ENCODE data around the gene ADGRA1. TPM values are rescaled to one million over a fixed set of nuclear protein-coding genes. Genes with fewer than 3 reads are reported as not detected.

ADGRA1 gene
- total and polyA plus RNA-seq, 2 donors (not counting 3 experiments of a cell fraction or from before 2014, with no cell fraction given): not detected

DNA sequence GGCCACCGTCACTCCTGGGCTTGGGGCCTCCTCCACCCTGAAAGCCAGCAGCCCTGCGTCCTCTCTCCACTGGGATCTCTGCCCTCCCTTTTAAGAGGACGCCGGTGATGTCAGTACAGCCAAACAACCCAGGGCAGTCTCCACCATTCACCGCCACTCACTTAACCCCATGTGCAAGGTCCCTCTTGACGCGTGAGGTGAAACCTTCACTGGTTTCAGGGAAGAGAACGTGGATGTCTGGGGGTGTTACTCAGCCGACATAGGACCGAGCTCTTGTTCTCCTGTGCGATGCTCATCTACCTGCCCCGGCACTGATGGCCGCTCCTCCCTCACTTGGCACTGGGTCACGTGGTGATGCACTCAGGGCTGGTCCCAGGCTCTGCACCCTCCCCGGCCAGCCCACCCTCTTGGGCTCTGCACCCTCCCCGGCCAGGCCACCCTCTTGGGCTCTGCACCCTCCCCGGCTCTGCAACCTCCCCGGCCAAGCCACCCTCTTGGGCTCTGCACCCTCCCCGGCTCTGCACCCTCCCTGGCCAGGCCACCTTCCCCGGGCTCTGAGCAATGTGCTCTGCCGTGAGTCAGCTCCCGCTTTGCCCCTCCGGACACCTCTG lies 36.1 kb downstream of the ADGRA1 start:
- no peaks in the 10 kb centered on the region for H3K27me3 ChIP-seq (ENCODE audit: control insufficient read depth in 2 of 2, insufficient read depth in 2 of 2, low read length in 2 of 2)
- no peaks in the 10 kb centered on the region for H3K79me2 ChIP-seq (ENCODE audit: control insufficient read depth, insufficient read depth, low read length)
- H3K4me1 ChIP-seq (ENCODE audit: control insufficient read depth, extremely low read depth, insufficient read depth, low read length): no peaks in the 10 kb centered on the region
- no peak overlapping the region for H3K27ac ChIP-seq (ENCODE audit: insufficient read depth, low read depth, low read length)
- TF ChIP-seq MYC (IDR thresholded peaks at IDR 0.05; ENCODE audit: low read depth, low read length) (no peak), POLR2AphosphoS5 (IDR thresholded peaks at IDR 0.05; ENCODE audit: insufficient read depth, low read depth, low read length) (no peak), MAX (IDR thresholded peaks at IDR 0.05; ENCODE audit: insufficient read depth, insufficient read length) (no peak), GATA2 (IDR thresholded peaks at IDR 0.05; ENCODE audit: insufficient read depth, insufficient read length, low read depth, low read length) (no peak), FOS (IDR thresholded peaks at IDR 0.05; ENCODE audit: borderline replicate concordance, insufficient read depth, low read length) (no peak), POLR2A (IDR thresholded peaks at IDR 0.05; ENCODE audit: low read depth, low read length) (no peak), JUN (IDR thresholded peaks at IDR 0.05; ENCODE audit: borderline replicate concordance, insufficient read depth, insufficient read length, low read depth) (no peak), EZH2 (IDR thresholded peaks at IDR 0.05; ENCODE audit: borderline replicate concordance, low read depth, low read length, severe bottlenecking) (no peak)
- TF ChIP-seq, protein P1, sequence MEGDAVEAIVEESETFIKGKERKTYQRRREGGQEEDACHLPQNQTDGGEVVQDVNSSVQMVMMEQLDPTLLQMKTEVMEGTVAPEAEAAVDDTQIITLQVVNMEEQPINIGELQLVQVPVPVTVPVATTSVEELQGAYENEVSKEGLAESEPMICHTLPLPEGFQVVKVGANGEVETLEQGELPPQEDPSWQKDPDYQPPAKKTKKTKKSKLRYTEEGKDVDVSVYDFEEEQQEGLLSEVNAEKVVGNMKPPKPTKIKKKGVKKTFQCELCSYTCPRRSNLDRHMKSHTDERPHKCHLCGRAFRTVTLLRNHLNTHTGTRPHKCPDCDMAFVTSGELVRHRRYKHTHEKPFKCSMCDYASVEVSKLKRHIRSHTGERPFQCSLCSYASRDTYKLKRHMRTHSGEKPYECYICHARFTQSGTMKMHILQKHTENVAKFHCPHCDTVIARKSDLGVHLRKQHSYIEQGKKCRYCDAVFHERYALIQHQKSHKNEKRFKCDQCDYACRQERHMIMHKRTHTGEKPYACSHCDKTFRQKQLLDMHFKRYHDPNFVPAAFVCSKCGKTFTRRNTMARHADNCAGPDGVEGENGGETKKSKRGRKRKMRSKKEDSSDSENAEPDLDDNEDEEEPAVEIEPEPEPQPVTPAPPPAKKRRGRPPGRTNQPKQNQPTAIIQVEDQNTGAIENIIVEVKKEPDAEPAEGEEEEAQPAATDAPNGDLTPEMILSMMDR (IDR thresholded peaks at IDR 0.05; ENCODE audit: extremely low read depth in 1 of 2, insufficient read depth in 1 of 2, low read depth in 1 of 2, low read length in 2 of 2): no peak
- H3K36me3 ChIP-seq (ENCODE audit: control insufficient read depth in 2 of 2, extremely low read depth in 1 of 2, insufficient read depth in 2 of 2, low read length in 2 of 2): no peaks in the 10 kb centered on the region
- H3K9me1 ChIP-seq (replicated peaks; ENCODE audit: control insufficient read depth, extremely low read depth, insufficient read depth, low read length): no peaks in the 10 kb centered on the region
- DNase-seq (ENCODE audit: low read depth, low spot score) (no peak), FAIRE-seq (no peak)
- CTCF ChIA-PET: interaction anchor here (0.6 to 1.8 kb wide), 3 partner anchors 184 to 469 kb away, joined by 3 to 5 read pairs (median 4); no protein-coding TSS in a partner anchor
- no peaks in the 10 kb centered on the region for H3K9me3 ChIP-seq (replicated peaks; ENCODE audit: control insufficient read depth, insufficient read depth, low read length)
- no peak overlapping the region for H2AFZ ChIP-seq (ENCODE audit: low read depth, low read length)
- no peaks in the 10 kb centered on the region for H4K20me1 ChIP-seq (replicated peaks; ENCODE audit: control insufficient read depth, extremely low read depth, insufficient read depth, low read length)
- BruUV-seq (replicated peaks): no TSS peak
- POLR2A ChIA-PET: no interaction called here
- H3K9ac ChIP-seq (replicated peaks; ENCODE audit: extremely low read depth, insufficient read depth, low read length): no peak overlapping the region
- no peak overlapping the region for H3K4me2 ChIP-seq (ENCODE audit: insufficient read depth, low read length)
- dilution Hi-C loops (cut with MboI; ENCODE audit: extremely low pct_ligation_motif_present, low sequenced_read_pairs): no loop called here
- intact Hi-C loops (cut with micrococcal nuclease): loop anchor here (1.0 to 2.0 kb wide), 3 partner anchors 220 to 470 kb away; no protein-coding TSS in a partner anchor
- no peak overlapping the region for H3K4me3 ChIP-seq (replicated peaks in 1 of 3; ENCODE audit: insufficient read depth in 1 of 3, low read depth in 1 of 3, low read length in 3 of 3)
